ENCODE measurements around the gene CCR5AS.
"Not testable (repeated sequence)": the region's sequence is repeated elsewhere in the genome, so short reads cannot be mapped to it uniquely, and the experiment has no call there.

Gene CCR5AS

DNA sequence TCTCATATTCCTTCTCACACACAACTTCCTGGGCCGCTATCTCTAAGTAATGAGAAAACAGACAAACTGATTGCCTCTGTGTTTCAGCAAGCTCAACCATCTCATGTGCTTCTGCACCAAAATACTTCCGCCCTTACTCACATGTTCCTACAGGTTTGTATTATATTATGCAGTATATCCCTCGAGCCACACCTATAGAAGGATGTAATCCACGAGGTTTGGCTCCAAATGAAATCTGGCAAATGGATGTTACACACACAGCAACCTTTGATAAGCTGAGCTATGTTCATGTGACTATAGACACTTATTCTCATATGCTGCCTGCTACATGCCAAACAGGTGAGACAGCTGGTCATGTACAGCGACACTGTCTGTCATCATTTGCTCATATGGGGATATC lies 22.8 kb upstream of the CCR5AS start:
- H3K27me3 ChIP-seq = no peaks in the 10 kb centered on the region
- TF ChIP-seq Cebpa-rat (IDR thresholded peaks at IDR 0.05) = no peak
- no peaks in the 10 kb centered on the region for H4K20me1 ChIP-seq
- H3K27ac ChIP-seq = no peak overlapping the region
- no peak overlapping the region for H3K4me3 ChIP-seq
- H3K9me3 ChIP-seq = peaks cover 27% of the 10 kb centered on the region
- H3K4me1 ChIP-seq = 0 out of 2 replicates have a peak, but pooled peaks cover 9% of the 10 kb centered on the region
- no peak overlapping the region for H3K9ac ChIP-seq
- no peaks in the 10 kb centered on the region for H3K36me3 ChIP-seq
- H3K4me2 ChIP-seq = no peak overlapping the region

GRCh38 chr3:46429250-46429649 lies 22.4 kb upstream of the CCR5AS start:
- H3K4me2 ChIP-seq = no peak overlapping the region
- H3K27me3 ChIP-seq = no peaks in the 10 kb centered on the region
- TF ChIP-seq Cebpa-rat (IDR thresholded peaks at IDR 0.05) = no peak
- H3K27ac ChIP-seq = no peak overlapping the region
- H3K36me3 ChIP-seq = no peaks in the 10 kb centered on the region
- H3K9ac ChIP-seq = no peak overlapping the region
- 0 out of 2 replicates have a peak, but pooled peaks cover 9% of the 10 kb centered on the region for H3K4me1 ChIP-seq
- no peaks in the 10 kb centered on the region for H4K20me1 ChIP-seq
- peaks cover 27% of the 10 kb centered on the region for H3K9me3 ChIP-seq
- H3K4me3 ChIP-seq = no peak overlapping the region

GRCh38 chr3:46427916-46428833 lies 21.3 kb upstream of the CCR5AS start:
- no peak overlapping the region for H3K9ac ChIP-seq
- H4K20me1 ChIP-seq = no peaks in the 10 kb centered on the region
- H3K9me3 ChIP-seq = peaks cover 24% of the 10 kb centered on the region
- no peak overlapping the region for H3K4me3 ChIP-seq
- H3K27me3 ChIP-seq = no peaks in the 10 kb centered on the region
- H3K4me1 ChIP-seq = 0 out of 2 replicates have a peak, but pooled peaks cover 9% of the 10 kb centered on the region
- H3K4me2 ChIP-seq = no peak overlapping the region
- no peaks in the 10 kb centered on the region for H3K36me3 ChIP-seq
- TF ChIP-seq Cebpa-rat (IDR thresholded peaks at IDR 0.05) = no peak
- no peak overlapping the region for H3K27ac ChIP-seq

DNA sequence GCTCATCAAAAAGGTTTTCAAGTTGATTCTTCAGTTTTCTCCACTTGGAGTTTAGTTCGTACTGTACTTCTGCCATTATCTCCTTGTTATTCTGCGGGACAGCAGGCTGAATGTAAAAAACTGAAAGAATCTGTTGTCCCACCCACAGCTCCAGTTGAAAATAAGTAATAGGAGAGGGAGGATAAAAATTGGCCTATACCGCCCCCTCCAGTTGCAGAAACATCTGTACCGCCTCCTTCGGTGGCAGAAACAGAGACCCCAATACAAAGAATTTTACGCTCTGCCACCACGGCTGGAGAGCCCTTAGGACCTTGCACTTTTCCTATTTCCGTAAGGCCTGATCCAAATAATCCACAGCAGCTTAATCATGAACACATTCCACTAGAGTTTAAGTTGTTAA lies 20.5 kb upstream of the CCR5AS start:
- H3K27ac ChIP-seq, H3K9ac ChIP-seq, H3K4me1 ChIP-seq, H4K20me1 ChIP-seq, H3K4me2 ChIP-seq, H3K36me3 ChIP-seq, H3K27me3 ChIP-seq, H3K4me3 ChIP-seq: not testable (repeated sequence)
- H3K9me3 ChIP-seq = peaks cover 16% of the 10 kb centered on the region

GRCh38 chr3:46426476-46426875 lies 19.6 kb upstream of the CCR5AS start:
- not testable (repeated sequence) for H3K4me2 ChIP-seq, H3K9me3 ChIP-seq, H3K27ac ChIP-seq, H3K4me1 ChIP-seq, H4K20me1 ChIP-seq, H3K4me3 ChIP-seq, H3K9ac ChIP-seq, H3K27me3 ChIP-seq, H3K36me3 ChIP-seq

- no peaks in the 10 kb centered on the region for H3K27me3 ChIP-seq
- H3K9me3 ChIP-seq = no peaks in the 10 kb centered on the region
- no peaks in the 10 kb centered on the region for H3K36me3 ChIP-seq
- no peak for TF ChIP-seq Cebpa-rat (IDR thresholded peaks at IDR 0.05)
- H3K4me2 ChIP-seq = no peak overlapping the region
- 0 out of 2 replicates have a peak, but pooled peaks cover 5% of the 10 kb centered on the region for H3K4me1 ChIP-seq
- H3K9ac ChIP-seq = no peak overlapping the region
- no peak overlapping the region for H3K4me3 ChIP-seq
- no peak overlapping the region for H3K27ac ChIP-seq
- no peaks in the 10 kb centered on the region for H4K20me1 ChIP-seq
These were observed 16.7 kb upstream of the CCR5AS start for GRCh38 chr3:46423588-46423987.

- Histone ChIP-seq H3K27me3 (no peaks in the 10 kb centered on the region), H4K20me1 (no peaks in the 10 kb centered on the region), H3K4me1 (0 out of 2 replicates have a peak, but pooled peaks cover 5% of the 10 kb centered on the region), H3K9ac (no peak overlapping the region), H3K36me3 (no peaks in the 10 kb centered on the region), H3K4me2 (no peak overlapping the region), H3K27ac (no peak overlapping the region), H3K4me3 (no peak overlapping the region), H3K9me3 (no peaks in the 10 kb centered on the region)
- TF ChIP-seq Cebpa-rat (IDR thresholded peaks at IDR 0.05) = no peak
These were observed 15.8 kb upstream of the CCR5AS start for GRCh38 chr3:46422617-46423016.

DNA sequence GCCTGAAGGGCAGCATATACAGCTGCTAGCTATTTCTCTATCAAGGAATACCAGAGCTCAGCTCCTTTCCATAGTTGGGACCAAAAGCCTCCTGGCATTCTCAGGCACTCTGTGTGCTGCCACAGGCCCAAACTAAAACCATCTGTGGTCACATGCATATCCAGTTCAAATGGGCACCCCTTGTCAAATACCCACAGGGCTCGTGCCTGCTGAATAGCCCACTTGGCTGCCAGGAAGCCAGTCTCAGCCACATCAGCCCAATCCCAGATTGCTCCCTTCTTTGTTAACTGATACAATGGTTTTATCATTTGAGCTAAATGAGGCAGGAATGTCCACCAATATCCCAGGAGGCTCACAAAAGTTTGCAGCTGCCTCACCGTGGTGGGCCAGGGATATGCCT lies 14.1 kb upstream of the CCR5AS start:
- no peak for TF ChIP-seq Cebpa-rat (IDR thresholded peaks at IDR 0.05)
- Histone ChIP-seq H3K9me3 (no peaks in the 10 kb centered on the region), H3K27me3 (no peaks in the 10 kb centered on the region), H3K36me3 (no peaks in the 10 kb centered on the region), H3K27ac (no peak overlapping the region), H3K4me3 (no peak overlapping the region), H3K4me2 (no peak overlapping the region), H4K20me1 (no peaks in the 10 kb centered on the region), H3K9ac (no peak overlapping the region), H3K4me1 (peaks cover 15% of the 10 kb centered on the region)

- H4K20me1 ChIP-seq = no peaks in the 10 kb centered on the region
- no peaks in the 10 kb centered on the region for H3K9me3 ChIP-seq
- no peak for TF ChIP-seq Cebpa-rat (IDR thresholded peaks at IDR 0.05)
- no peaks in the 10 kb centered on the region for H3K36me3 ChIP-seq
- H3K4me2 ChIP-seq = no peak overlapping the region
- H3K4me1 ChIP-seq = peaks cover 19% of the 10 kb centered on the region
- no peak overlapping the region for H3K27ac ChIP-seq
- no peak overlapping the region for H3K4me3 ChIP-seq
- no peaks in the 10 kb centered on the region for H3K27me3 ChIP-seq
- no peak overlapping the region for H3K9ac ChIP-seq
These were observed 12.9 kb upstream of the CCR5AS start for GRCh38 chr3:46419816-46420215.

GRCh38 chr3:46417841-46418611 lies 11.2 kb upstream of the CCR5AS start:
- Histone ChIP-seq H4K20me1 (no peaks in the 10 kb centered on the region), H3K4me1 (peaks cover 29% of the 10 kb centered on the region), H3K9ac (no peak overlapping the region), H3K4me2 (no peak overlapping the region), H3K27ac (no peak overlapping the region), H3K4me3 (no peak overlapping the region), H3K9me3 (no peaks in the 10 kb centered on the region), H3K36me3 (no peaks in the 10 kb centered on the region), H3K27me3 (no peaks in the 10 kb centered on the region)
- TF ChIP-seq Cebpa-rat (IDR thresholded peaks at IDR 0.05) = no peak
